Measurements from ENCODE around the gene PLA2G4B.

Gene PLA2G4B

DNA sequence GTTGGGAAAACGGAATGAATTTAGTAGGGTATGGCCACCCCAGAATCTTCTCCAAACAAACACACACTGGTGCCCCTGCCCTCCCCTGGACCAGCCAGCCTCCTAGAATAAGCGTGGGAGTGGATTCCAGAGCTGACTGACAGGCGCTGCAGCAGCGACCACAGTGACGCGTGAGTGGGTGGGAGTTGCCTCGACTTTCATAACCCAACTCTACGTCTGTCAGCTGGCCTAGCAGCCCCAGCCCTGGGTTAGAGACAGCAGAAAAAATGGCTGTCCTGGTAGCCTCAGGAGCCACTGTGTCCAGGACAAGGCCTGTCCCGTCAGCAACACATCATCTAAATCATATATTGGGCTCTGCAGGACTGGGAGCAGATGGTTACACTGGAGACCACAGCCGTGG, 10.0 kb downstream of the PLA2G4B start:
- H3K36me3 ChIP-seq (ENCODE audit: control insufficient read depth in 5 of 5, insufficient read depth in 5 of 5, low read length in 5 of 5) = peaks cover 0 to 58% (median 54%) of the 10 kb centered on the region in 5 donors
- H3K27ac ChIP-seq (ENCODE audit: low read depth, low read length) = no peak overlapping the region

DNA sequence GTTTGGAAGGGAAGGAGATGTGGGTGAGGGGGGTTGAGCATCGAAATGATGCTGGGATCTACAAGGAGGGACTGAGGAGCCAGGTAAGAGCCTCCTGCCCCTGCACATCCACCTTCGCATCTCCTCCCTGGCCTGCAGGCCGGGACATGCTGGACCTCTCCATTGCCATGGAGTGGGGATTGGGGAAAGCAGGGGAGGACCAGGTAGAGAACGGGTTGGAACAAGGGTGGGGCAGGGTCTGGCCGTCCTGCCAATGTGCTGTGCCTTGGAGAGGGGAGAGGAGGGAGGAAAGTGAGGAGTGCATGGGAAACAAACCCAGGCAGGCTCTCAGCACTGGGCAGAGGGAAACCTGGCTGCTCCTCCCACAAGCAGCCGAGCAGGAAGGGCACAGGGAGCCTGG, 10.6 kb downstream of the PLA2G4B start:
- no peak overlapping the region for H3K9ac ChIP-seq (ENCODE audit: low read length in 5 of 5)
- no peaks in the 10 kb centered on the region for H3K4me1 ChIP-seq (ENCODE audit: control insufficient read depth in 5 of 5, insufficient read depth in 5 of 5, low read length in 5 of 5)
- no peak overlapping the region for H3K27ac ChIP-seq (ENCODE audit: low read depth, low read length)
- peaks cover 0 to 8% (median 3%) of the 10 kb centered on the region in 5 donors for H3K27me3 ChIP-seq (ENCODE audit: control insufficient read depth in 5 of 5, insufficient read depth in 4 of 5, low read length in 5 of 5)
- no peak overlapping the region for H3K4me3 ChIP-seq (ENCODE audit: low read depth in 1 of 5, low read length in 5 of 5)
- H3K9me3 ChIP-seq (ENCODE audit: control insufficient read depth in 5 of 5, low read length in 5 of 5) = no peaks in the 10 kb centered on the region
- peaks cover 0 to 52% (median 49%) of the 10 kb centered on the region in 5 donors for H3K36me3 ChIP-seq (ENCODE audit: control insufficient read depth in 5 of 5, insufficient read depth in 5 of 5, low read length in 5 of 5)

More for the DNA sequence above, 10.0 kb downstream of the PLA2G4B start:
- Histone ChIP-seq H3K4me3 (ENCODE audit: low read depth in 1 of 5, low read length in 5 of 5) (no peak overlapping the region), H3K9ac (ENCODE audit: low read length in 5 of 5) (no peak overlapping the region), H3K27me3 (ENCODE audit: control insufficient read depth in 5 of 5, insufficient read depth in 4 of 5, low read length in 5 of 5) (peaks cover 0 to 8% (median 0%) of the 10 kb centered on the region in 5 donors), H3K4me1 (ENCODE audit: control insufficient read depth in 5 of 5, insufficient read depth in 5 of 5, low read length in 5 of 5) (no peaks in the 10 kb centered on the region), H3K9me3 (ENCODE audit: control insufficient read depth in 5 of 5, low read length in 5 of 5) (no peaks in the 10 kb centered on the region)

DNA sequence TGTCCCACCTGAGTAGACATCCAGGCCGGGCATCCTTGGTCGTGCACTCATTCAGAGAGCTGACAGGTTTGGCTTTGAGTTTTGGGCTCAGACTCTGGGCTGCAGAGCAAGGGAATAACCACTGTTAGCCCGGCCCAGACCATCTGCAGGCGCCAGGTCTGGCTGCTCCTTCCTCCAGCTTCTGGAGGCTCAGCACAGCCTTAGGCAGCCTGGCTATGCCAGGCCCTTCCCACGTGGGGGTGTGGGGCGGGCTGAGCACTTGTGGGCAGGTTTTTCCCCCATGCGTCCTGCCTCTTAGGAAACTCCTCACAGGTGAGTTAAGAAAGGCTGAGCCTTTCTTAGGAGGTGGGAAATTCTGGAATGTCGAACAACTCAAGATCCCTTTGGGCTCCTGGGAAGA, 11.2 kb downstream of the PLA2G4B start:
- Histone ChIP-seq H3K9ac (ENCODE audit: low read length in 5 of 5) (no peak overlapping the region), H3K27me3 (ENCODE audit: control insufficient read depth in 5 of 5, insufficient read depth in 4 of 5, low read length in 5 of 5) (peaks cover 0 to 8% (median 3%) of the 10 kb centered on the region in 5 donors), H3K27ac (ENCODE audit: low read depth, low read length) (no peak overlapping the region), H3K4me1 (ENCODE audit: control insufficient read depth in 5 of 5, insufficient read depth in 5 of 5, low read length in 5 of 5) (no peaks in the 10 kb centered on the region), H3K4me3 (ENCODE audit: low read depth in 1 of 5, low read length in 5 of 5) (no peak overlapping the region), H3K36me3 (ENCODE audit: control insufficient read depth in 5 of 5, insufficient read depth in 5 of 5, low read length in 5 of 5) (peaks cover 0 to 45% (median 43%) of the 10 kb centered on the region in 5 donors), H3K9me3 (ENCODE audit: control insufficient read depth in 5 of 5, low read length in 5 of 5) (no peaks in the 10 kb centered on the region)

DNA sequence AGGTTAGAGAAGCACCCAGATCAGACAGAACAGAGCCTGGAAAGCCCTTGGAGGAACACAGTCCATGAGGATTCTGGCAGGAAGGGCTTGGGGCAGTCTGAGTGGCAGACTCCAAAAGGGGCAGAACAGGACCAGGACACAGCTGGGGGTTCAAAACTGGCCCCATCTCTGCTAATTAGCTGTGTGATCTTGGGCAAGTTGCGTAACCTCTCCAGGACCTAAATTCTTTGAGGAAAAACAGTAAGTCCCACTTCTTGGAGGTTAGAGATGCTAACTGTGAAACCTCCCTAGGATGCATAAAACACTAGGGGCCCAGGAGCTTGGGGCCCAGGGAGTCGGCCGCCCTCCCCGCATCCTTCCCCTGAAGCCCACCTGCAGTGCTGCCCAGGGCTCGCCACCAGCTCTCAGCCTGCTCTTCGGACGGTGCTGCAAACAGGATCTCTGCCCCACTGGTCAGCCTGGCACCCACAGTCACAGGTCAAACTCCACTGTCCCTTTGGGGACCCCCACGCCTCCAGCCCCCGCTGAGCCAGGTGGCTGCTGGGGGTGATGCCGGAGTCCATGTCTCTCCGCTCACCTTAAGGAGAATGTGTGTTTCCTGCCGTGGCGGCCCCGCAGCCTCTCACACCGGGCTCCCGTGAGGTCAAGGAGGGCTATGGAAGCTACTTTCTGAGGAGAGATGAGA, 12.0 kb downstream of the PLA2G4B start:
- Histone ChIP-seq H3K27ac (ENCODE audit: low read depth, low read length) (no peak overlapping the region), H3K4me3 (ENCODE audit: low read depth in 1 of 5, low read length in 5 of 5) (no peak overlapping the region), H3K9ac (ENCODE audit: low read length in 5 of 5) (no peak overlapping the region), H3K36me3 (ENCODE audit: control insufficient read depth in 5 of 5, insufficient read depth in 5 of 5, low read length in 5 of 5) (peaks cover 0 to 41% (median 35%) of the 10 kb centered on the region in 5 donors), H3K27me3 (ENCODE audit: control insufficient read depth in 5 of 5, insufficient read depth in 4 of 5, low read length in 5 of 5) (peaks cover 0 to 9% (median 4%) of the 10 kb centered on the region in 5 donors), H3K9me3 (ENCODE audit: control insufficient read depth in 5 of 5, low read length in 5 of 5) (no peaks in the 10 kb centered on the region), H3K4me1 (ENCODE audit: control insufficient read depth in 5 of 5, insufficient read depth in 5 of 5, low read length in 5 of 5) (no peaks in the 10 kb centered on the region)

DNA sequence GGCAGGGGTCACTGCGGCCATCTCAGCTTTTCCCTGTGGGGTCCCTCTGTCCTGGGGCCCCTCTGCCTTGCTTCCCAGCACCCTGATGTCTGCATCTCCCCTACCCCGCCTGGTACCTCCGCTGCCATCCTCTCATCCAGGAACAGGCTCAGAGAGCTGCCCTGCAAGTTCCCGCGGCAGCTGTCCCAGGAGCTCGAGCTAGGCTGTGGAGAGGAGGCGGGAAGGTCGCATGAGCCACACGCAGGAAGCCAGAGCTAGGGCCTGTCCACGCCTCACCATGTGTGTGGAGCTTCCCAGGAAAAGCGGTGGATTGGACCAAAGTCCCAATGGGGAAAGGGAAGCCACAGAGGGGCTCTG, 12.5 kb downstream of the PLA2G4B start:
- Histone ChIP-seq H3K9ac (ENCODE audit: low read length in 5 of 5) (no peak overlapping the region), H3K4me1 (ENCODE audit: control insufficient read depth in 5 of 5, insufficient read depth in 5 of 5, low read length in 5 of 5) (no peaks in the 10 kb centered on the region), H3K27ac (ENCODE audit: low read depth, low read length) (no peak overlapping the region)

DNA sequence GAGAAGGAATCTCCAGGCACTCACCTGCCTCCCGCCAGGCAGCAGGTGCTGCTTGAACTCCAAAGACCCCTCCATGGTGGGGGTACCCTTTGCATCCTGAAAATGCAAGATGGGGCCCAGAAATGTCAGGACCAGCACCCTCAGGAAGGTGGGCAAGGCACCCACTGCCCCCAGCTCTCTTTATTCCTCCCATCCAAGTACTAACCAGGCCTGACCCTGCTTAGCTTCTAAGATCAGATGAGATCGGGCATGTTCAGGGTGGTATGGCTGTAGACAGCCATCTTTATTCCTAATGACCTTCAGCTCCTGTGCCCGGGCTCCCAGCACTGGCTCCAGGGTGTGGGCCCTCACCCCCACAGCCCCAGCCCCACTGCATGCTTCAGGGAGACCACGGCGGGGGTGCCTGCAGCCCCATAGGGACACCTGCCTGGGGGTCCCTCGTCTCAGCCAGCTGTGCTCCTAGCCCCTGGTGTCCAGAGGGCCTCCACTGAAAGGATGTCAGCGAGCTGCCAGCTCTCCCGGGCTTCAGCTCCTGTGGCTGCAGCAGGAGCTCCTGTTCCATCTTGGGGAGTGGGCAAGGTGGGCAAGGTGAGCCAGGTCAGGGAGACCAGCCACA, 13.2 kb downstream of the PLA2G4B start:
- no peak overlapping the region for H3K9ac ChIP-seq (ENCODE audit: low read length in 5 of 5)
- H3K36me3 ChIP-seq (ENCODE audit: control insufficient read depth in 5 of 5, insufficient read depth in 5 of 5, low read length in 5 of 5) = peaks cover 0 to 29% (median 23%) of the 10 kb centered on the region in 5 donors
- no peaks in the 10 kb centered on the region for H3K9me3 ChIP-seq (ENCODE audit: control insufficient read depth in 5 of 5, low read length in 5 of 5)
- H3K4me3 ChIP-seq (ENCODE audit: low read depth in 1 of 5, low read length in 5 of 5) = no peak overlapping the region
- no peak overlapping the region for H3K27ac ChIP-seq (ENCODE audit: low read depth, low read length)
- H3K27me3 ChIP-seq (ENCODE audit: control insufficient read depth in 5 of 5, insufficient read depth in 4 of 5, low read length in 5 of 5) = peaks cover 0 to 12% (median 5%) of the 10 kb centered on the region in 5 donors
- H3K4me1 ChIP-seq (ENCODE audit: control insufficient read depth in 5 of 5, insufficient read depth in 5 of 5, low read length in 5 of 5) = no peaks in the 10 kb centered on the region

More for the DNA sequence above, 12.5 kb downstream of the PLA2G4B start:
- Histone ChIP-seq H3K36me3 (ENCODE audit: control insufficient read depth in 5 of 5, insufficient read depth in 5 of 5, low read length in 5 of 5) (peaks cover 0 to 36% (median 30%) of the 10 kb centered on the region in 5 donors), H3K9me3 (ENCODE audit: control insufficient read depth in 5 of 5, low read length in 5 of 5) (no peaks in the 10 kb centered on the region), H3K27me3 (ENCODE audit: control insufficient read depth in 5 of 5, insufficient read depth in 4 of 5, low read length in 5 of 5) (peaks cover 0 to 11% (median 5%) of the 10 kb centered on the region in 5 donors), H3K4me3 (ENCODE audit: low read depth in 1 of 5, low read length in 5 of 5) (no peak overlapping the region)

DNA sequence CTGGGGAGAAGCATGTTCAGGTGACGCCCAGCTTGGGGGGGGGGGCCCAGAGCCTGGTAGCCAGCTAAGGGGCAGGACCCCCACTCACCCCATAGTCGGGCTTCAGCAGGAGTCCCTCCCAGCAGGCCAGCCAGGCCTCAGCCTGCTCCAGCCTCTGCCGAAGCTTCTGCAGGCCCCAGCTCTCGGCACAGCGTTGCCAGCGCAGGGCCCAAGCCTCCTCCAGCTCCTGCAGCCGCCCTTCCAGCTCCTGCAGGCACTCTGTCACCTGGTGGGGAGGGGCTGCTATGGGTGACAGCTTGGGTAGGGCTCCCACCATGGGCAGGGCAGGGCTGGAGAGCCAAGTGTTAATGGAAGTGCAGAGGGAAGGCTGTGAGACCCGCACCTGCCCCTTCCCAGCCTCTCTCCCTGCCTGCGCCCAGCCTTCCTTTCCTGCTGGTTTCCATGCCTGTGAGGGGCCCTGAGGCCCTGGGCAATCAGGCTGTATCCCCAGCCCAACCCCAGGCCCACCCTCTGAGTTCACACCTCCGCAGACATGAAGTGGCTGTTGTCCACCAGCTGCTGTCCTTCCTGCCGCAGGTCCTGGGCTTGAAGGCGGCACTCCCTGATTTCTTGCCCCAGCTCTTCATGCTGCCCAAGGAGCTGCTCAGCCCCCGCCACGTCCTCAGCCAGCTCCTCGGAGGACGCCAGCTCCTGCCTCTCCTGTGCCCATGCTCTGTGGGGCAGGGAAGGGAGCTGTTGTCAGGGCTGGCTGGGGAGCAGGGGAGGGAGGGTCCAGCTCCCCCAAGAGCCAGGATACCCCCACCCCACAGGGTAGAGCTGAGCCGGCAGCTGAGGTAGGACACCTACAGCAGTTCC, 14.3 kb downstream of the PLA2G4B start:
- Histone ChIP-seq H3K27me3 (ENCODE audit: control insufficient read depth in 5 of 5, insufficient read depth in 4 of 5, low read length in 5 of 5) (peaks cover 0 to 13% (median 5%) of the 10 kb centered on the region in 5 donors), H3K9ac (ENCODE audit: low read length in 5 of 5) (no peak overlapping the region), H3K27ac (ENCODE audit: low read depth, low read length) (no peak overlapping the region), H3K4me3 (ENCODE audit: low read depth in 1 of 5, low read length in 5 of 5) (no peak overlapping the region), H3K36me3 (ENCODE audit: control insufficient read depth in 5 of 5, insufficient read depth in 5 of 5, low read length in 5 of 5) (peaks cover 0 to 18% (median 12%) of the 10 kb centered on the region in 5 donors), H3K9me3 (ENCODE audit: control insufficient read depth in 5 of 5, low read length in 5 of 5) (no peaks in the 10 kb centered on the region), H3K4me1 (ENCODE audit: control insufficient read depth in 5 of 5, insufficient read depth in 5 of 5, low read length in 5 of 5) (no peaks in the 10 kb centered on the region)

DNA sequence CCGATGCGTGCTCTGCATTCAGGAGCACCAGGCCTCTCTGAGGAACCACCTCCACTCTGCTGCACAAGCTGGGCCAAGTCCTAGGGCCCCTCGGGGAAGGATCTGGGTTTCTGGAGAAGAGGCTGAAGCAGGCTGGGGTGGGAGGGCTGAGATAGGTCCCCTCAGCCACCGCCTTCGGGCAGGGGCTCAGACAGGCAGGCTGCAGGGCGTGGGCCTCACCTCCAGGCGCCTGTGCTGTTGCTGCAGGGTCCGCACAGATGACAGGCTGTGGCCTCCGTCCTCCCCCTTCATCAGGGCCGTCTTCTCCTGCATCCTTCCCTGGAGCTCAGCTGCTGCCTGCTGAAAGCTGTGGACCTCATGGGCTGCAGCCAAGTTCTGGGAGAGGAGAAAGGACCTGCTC, 15.2 kb downstream of the PLA2G4B start:
- Histone ChIP-seq H3K27me3 (ENCODE audit: control insufficient read depth in 5 of 5, insufficient read depth in 4 of 5, low read length in 5 of 5) (peaks cover 0 to 13% (median 5%) of the 10 kb centered on the region in 5 donors), H3K27ac (ENCODE audit: low read depth, low read length) (no peak overlapping the region), H3K36me3 (ENCODE audit: control insufficient read depth in 5 of 5, insufficient read depth in 5 of 5, low read length in 5 of 5) (peaks cover 0 to 9% (median 4%) of the 10 kb centered on the region in 5 donors), H3K4me1 (ENCODE audit: control insufficient read depth in 5 of 5, insufficient read depth in 5 of 5, low read length in 5 of 5) (no peaks in the 10 kb centered on the region), H3K9me3 (ENCODE audit: control insufficient read depth in 5 of 5, low read length in 5 of 5) (no peaks in the 10 kb centered on the region), H3K9ac (ENCODE audit: low read length in 5 of 5) (no peak overlapping the region), H3K4me3 (ENCODE audit: low read depth in 1 of 5, low read length in 5 of 5) (no peak overlapping the region)

DNA sequence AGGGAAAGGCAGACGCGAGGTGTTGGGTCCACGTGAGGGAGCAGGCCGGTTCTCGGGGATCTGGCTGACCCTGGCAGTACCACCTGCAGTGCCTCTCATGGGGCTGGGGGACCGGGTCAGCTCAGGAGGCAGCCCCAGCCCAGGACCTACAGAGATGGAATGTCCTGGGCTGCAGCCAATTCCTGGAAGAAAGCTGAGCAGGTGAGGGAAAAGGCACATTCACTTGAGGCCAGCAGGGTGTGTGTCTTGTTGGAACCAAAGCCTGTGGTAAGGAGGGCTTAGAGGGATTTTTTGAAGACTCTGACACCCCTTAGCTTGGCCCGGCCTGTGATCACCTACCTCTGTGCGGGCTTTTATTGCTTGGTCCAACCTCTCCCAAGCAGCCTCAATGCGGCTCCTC, 15.8 kb downstream of the PLA2G4B start:
- H3K36me3 ChIP-seq (ENCODE audit: control insufficient read depth in 5 of 5, insufficient read depth in 5 of 5, low read length in 5 of 5) = peaks cover 0 to 3% (median 0%) of the 10 kb centered on the region in 5 donors
- no peak overlapping the region for H3K9ac ChIP-seq (ENCODE audit: low read length in 5 of 5)
- no peak overlapping the region for H3K27ac ChIP-seq (ENCODE audit: low read depth, low read length)
- H3K9me3 ChIP-seq (ENCODE audit: control insufficient read depth in 5 of 5, low read length in 5 of 5) = no peaks in the 10 kb centered on the region
- H3K27me3 ChIP-seq (ENCODE audit: control insufficient read depth in 5 of 5, insufficient read depth in 4 of 5, low read length in 5 of 5) = peaks cover 0 to 13% (median 5%) of the 10 kb centered on the region in 5 donors
- H3K4me1 ChIP-seq (ENCODE audit: control insufficient read depth in 5 of 5, insufficient read depth in 5 of 5, low read length in 5 of 5) = no peaks in the 10 kb centered on the region
- H3K4me3 ChIP-seq (ENCODE audit: low read depth in 1 of 5, low read length in 5 of 5) = no peak overlapping the region
